GM21529 (cell line): ENCODE results near the gene RYR3.
"Not testable (repeated sequence)": the region's sequence is repeated elsewhere in the genome, so short reads cannot be mapped to it uniquely, and the experiment has no call there.

ENCODE experiments used
- ATAC-seq: cut with Tn5 transposase; IDR thresholded peaks from one replicate; pipeline ENCODE4 v1.9.1; 2021; ENCODE audit not compliant: unreplicated experiment

Gene RYR3

DNA sequence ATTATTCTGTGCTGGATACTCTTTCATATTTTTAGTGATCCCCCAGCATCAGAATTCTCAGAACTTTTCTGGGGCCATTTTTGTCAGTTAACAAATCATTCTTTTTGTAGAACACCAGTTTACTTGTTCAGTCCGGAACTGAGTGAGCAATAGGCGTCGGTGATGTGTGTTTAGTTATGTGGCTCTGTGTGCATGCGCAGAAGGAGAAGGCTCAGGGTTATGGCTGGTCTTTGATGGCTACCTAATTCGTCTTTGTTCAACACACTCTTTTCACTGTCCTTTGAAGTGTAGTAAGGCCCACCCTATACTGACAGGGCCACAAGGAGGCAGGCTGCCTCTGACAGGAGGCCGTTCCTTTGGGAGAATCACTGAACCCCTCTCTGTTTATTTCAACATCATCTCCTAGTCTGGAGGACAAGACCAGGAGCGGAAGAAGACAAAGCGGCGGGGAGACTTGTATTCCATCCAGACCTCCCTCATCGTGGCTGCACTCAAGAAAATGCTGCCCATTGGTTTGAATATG lies 499.4 kb downstream of the RYR3 start:
- no peak for ATAC-seq

DNA sequence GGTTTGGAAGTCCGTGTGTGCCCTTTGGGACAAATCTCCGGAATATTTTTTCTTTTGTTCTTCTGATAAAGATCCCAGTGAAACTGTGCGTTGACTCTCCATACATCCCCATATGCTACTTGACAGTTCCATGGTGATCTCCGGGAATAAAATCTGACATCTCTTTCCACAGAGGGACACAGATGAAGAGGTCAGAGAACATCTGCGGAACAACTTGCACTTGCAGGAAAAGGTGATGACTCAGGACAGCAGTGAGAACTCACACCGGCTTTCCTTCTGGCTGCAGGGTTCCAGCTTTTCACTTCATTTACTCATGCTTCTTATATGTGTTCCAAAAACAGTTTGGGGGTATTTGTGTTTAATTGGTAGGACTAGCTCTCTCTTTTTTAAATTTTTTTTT lies 500.0 kb downstream of the RYR3 start:
- no peak for ATAC-seq

DNA sequence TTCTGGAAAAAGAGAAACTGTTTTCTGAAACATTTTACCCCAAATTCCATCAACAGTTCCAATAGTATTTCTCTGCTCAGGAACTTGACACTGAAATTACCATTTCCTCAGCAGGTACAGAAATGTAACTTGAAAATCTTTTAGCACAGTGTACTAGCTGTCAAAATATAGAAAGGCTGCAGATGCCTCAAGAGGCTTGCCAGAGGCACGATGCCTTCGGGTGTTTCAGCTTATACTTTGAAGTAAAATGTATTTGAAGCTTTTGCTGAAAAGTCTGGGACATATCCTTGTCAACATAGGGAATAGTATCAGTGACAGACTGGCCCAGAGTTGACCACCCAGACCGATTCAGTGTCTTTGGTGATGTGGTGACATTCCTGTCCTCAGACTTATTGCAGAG lies 503.1 kb downstream of the RYR3 start:
- no peak for ATAC-seq

DNA sequence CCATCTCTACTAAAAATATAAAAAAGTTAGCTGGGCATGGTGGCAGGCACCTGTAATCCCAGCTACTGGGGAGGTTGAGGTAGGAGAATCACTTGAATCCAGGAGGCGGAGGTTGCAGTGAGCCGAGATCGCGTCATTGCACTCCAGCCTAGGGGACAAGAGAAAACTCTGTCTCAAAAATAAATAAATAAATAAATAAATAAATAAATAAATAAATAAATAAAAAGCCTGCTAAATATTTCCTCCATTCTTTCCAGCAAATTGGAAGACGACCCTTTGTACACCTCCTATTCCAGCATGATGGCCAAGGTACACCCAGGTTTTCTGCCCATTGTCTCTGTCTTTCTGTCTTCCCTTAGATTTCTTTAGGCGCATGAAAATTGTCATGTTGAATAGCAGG lies 508.7 kb downstream of the RYR3 start:
- ATAC-seq: not testable (repeated sequence)

DNA sequence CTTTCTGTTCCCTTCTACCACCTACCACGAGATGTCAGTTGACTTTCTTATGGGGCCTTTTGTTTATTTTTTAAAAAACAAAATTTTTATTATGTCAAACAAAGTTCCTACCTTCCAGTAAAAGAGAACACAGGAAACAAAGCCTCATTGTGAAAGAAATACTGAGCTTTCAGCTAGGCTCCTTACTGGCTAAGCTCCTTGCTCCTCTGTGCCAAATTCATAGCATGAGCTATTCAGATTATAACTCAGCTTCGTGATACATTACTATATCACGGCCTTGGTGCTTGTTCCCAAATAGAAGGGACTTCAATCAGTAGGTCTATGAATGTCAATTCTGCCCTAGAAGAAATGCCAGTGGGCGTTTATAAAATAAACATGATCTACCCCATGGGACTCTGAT lies 511.7 kb downstream of the RYR3 start:
- no peak for ATAC-seq

DNA sequence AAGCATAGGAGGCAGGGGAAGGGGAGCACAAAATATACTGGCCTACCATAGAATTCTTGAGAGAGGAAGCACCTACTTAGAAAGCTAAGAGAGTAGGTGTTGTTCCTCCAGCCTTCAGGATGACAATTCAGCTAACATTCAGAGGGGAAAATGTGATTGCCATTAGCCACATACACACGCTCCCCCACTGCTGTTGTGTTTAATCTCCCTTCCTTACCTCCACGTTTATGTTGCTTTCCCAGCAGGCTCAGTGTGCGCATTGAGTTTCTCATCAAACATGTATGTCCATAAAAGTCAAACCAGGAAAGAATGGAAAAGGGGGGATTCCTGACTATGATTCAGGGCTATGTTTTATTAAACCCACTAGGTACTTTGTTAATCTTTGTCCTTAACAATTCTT lies 512.4 kb downstream of the RYR3 start:
- no peak for ATAC-seq

DNA sequence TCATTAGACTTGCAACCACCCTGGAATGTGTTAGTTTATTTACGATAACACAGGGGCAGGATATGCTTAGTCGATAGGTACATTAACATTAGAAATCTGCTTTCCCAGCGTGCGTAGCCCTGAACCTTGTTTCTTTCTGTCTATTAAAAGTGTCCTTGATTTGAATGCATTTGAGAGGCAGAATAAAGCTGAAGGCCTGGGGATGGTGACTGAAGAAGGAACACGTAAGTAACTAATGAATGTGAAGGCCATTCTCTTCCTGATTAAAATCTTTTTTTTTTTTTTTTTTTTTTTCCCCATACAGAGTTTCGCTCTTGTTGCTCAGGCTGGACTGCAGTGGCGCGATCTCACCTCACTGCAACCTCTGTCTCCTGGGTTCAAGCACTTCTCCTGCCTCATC lies 514.7 kb downstream of the RYR3 start:
- no peak for ATAC-seq

DNA sequence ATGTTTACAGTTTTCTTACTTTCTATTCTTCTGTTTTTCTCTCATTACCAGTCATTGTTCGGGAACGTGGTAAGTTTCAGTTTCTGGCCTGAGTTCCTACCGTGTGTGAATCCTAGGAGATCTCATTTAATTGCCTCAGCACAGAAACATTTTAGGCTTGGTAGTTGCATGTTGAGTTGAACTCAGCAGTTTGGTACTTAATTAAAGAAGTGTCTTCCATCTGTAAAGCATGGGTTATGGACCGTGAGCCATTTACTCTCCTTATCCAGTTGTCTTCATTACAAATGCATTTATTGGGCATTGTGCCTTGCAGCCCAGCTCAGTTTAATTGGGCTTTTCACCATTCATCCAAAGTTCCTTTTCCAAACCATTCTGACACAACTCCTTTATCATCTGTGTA lies 515.4 kb downstream of the RYR3 start:
- no peak for ATAC-seq

DNA sequence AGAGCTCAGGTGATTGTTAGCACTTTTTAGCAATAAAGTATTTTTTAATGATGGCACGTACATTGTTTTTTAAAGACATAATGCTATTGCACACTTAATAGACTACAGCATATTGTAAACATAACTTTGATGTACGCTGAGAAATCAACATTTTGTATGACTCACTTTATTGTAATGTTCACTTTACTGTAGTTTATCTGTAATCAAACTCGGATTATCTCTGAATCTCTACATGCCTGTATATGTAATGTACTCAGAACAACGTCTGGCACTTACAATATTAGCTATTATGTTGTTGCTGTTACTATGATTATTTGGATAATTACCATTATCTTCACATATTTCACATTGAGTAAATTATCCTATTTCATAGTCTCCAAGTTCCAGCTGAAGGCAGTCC lies 519.6 kb downstream of the RYR3 start:
- no peak for ATAC-seq

DNA sequence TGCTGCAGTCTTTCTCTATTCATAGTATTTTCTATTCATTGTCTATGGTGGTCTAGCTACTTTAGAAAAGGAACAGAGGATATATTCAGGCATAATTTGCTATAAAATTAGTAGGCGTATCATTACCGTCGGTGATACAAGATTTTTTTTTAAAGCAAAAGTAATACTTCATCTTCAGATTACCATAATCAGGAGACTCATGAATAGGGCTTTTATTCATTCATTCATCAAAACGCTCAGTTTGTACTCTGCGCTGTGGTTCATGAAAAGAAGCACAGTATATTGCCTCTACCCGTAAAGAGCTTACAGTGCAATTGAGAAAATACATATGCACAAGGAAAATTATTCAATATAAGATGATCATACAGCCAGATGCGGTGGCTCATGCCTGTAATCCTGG lies 520.9 kb downstream of the RYR3 start:
- ATAC-seq: no peak

DNA sequence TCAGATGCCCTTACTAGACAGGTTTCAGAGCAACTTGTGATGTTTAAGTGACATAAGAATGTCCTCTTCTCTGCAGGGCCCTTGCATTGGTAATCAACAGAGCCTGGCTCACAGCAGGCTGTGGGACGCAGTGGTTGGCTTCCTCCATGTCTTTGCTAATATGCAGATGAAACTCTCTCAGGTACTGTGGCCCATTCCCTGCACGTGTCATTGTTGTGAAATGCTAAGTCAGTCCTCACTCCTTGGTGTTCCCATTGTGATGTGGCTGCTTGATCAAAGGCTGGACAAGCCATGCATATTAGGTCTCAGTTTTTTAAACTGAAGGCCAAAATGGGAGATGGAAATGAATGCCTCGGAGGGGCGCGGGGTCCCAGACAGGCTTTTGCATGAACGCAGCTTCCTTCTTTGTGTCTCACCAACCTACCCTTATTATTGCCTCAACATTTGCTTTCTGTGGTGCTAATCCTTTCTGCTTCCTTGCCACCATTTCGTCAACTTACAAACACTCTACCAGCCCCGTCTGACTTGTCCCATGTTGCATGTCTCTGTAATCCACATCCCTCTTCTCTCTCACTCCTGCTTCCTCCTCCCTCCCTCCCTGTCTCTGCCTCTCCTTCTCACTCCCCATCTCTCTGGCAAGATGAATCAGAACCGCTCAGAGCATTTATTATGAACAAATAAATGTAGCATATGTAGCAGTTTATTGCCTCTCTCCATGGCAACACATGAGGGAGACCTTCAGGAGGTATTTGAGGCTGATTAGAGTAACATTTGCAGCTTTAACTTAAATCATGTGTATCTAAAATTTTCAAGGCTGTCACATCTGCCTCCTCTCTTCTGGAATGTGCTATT lies 524.4 kb downstream of the RYR3 start:
- no peak for ATAC-seq

DNA sequence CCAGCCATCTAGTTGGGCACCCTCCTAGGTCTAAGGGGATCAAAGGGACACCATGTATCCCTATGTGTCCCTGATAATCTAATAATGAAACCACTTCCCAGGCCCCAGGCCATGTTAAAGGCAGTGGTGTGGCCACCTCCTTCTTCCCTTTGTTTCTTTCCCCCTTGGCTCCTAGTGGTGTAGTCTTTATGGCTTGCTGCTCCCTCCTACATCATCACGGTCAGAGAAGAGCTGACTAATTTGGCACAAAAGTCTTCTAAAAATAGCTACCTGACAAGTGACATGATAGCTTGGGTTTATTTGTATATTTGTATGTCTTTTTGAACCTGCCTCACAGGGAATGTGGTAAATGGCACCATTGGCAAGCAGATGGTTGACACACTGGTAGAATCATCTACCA lies 526.5 kb downstream of the RYR3 start:
- ATAC-seq: no peak

DNA sequence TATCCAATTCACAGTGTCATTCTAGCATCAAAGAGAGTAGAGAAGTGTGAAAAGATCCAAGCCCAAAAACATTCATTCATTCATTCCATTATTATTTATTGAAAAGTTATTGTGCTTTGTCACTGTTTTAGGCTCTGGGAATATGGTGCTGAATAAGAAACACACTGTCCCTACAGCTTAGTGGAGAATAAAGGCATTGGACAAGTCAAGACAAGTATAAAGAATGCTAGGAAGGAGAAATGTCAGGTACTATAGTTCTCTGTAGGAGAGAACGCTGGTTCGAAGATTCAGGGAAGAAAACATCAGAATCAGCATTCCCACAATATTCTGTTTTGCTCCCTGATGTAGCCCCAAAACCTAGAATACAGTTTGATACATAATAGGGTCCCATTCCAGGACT lies 528.8 kb downstream of the RYR3 start:
- ATAC-seq: no peak

DNA sequence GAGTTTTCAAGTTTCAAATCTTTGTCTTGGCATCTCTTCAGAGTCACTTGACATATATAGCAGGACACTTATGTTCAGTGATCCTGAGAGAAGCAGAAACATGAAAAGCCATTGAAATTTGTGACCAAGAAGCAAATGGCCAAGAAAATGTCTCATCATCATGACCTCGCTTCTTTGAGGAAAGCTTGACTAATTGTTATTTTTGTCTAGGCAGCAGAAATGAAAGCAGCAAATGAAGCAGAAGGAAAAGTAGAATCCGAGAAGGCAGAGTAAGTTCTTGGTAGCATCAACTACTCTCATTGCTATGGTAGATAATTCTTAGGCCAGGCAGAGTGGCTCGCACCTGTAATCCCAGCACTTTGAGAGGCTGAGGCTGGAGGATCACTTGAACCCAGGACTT lies 529.8 kb downstream of the RYR3 start:
- no peak for ATAC-seq

DNA sequence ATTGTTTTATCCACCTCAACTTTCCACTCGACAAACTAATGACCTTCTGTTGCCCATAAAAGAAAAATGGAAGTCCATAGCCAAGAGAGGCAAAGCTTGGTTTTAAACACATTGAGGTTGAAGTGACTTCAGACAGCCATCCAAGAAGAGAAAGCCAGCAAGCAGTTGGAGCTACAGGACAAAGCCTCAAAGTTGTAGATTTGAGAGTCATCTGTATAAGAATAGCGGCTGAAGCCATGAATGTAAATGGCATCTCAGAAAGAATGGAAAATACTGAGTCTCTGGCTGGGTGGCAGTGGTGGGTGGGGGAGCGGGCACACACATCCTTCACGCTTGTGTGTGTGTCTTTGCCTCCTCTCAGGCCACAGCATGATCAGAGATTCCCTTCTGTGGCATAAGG lies 533.4 kb downstream of the RYR3 start:
- ATAC-seq: no peak

DNA sequence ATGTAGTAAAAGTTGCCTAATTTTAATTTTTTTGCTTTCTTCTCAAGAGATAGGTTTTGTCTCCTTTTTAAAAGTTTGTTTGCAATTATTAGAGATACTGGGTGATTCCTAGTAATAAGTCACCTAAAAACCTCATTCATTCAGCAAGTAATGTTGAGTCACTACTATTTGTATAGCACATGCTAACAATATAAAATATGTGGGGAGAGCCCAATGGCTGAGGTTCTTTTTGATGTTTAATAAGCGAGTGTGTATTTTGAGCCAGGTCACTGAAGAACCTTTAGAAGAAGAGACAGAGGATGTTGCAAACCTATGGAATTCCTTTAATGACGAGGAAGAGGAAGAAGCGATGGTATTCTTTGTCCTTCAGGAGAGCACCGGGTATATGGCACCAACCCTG lies 533.8 kb downstream of the RYR3 start:
- no peak for ATAC-seq

DNA sequence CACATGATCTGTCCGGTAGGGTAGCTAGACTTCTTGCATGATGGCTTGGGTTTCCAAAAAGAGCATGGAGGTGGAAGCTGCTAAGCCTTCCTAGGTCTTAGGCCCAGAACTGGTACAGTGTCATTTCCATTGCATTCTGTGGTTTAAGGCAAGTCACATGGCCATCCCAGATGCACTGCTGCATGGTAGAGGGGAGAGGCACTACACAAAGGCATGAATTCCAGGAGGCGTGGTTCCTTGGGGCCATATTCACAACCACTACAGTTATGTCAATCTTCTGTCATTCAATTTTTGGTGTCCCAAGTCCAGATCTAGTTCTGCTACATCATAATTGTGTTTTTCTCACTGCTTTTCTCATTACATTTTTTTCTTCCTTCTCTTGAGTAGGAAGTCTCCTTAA lies 535.4 kb downstream of the RYR3 start:
- ATAC-seq: no peak

DNA sequence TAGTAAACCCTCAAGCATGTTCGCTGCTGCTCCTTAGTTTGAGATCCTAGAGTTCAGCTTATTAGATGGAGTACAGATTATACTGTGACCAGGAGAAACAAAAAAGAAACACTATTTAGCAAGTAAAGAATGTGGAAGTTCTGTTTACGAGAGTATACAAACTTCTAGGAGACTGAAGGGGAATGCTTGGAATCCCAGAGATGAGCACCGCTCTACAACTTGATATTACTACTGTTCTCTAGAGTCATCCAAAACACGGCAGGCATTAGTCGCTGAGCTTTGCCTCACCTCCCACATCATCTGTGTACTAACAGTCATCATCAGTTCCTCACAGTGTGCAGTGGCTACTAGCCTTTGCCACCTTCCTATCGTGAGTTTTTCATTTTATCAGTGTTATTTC lies 536.1 kb downstream of the RYR3 start:
- no peak for ATAC-seq

DNA sequence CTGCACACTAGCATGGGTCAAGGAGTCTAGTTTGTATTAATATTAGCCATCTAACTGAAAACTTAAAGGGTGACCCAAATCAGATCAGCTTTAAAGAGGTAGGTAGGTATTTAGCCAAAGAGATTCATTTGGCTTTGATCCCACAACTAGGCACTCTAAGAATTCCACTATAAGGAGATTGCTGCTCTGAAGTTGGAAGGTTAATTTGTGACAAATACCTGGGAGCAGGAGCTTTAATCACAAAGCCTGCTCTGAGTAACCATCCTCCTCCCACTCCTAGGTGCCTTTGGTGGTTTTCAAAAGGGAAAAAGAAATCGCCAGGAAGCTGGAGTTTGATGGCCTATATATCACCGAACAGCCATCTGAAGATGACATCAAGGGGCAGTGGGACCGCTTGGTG lies 537.2 kb downstream of the RYR3 start:
- ATAC-seq: no peak

DNA sequence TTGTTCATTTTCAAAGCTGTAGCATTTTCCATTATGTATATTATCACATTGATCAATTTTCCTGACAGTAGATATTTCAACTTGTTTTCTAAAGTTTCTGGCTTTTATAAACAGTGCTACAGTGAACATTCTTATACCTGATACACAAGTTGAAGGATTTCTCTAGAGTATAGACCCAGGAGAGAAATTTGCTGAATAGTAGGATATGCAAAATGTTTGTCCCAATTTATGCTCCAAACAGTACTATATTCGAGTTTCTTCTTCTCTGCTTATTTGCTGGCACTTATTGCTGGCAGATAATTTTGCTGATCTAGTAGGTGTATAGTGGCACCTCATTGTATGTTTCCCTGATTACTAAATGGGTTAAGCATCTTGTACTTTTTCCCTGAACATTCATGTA lies 540.3 kb downstream of the RYR3 start:
- ATAC-seq: no peak

DNA sequence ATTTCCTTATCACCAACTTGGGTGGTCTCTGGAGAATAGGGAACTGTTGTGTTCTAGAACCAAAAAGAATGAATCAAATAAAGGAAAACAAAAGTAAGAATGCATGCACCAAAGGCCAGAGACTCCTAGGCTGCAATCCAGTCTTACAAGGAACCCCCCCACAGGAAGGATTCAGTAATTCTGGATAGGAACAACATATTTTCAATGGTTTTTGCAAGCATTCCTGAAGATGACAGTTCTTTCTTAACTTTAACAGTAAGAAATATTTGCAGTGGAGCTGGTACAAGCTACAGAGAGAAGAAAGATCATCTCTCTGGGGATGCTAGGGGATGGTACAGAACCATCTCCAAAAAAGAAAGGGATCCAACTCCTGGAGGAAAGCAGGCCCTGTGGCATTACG lies 541.3 kb downstream of the RYR3 start:
- ATAC-seq: no peak

DNA sequence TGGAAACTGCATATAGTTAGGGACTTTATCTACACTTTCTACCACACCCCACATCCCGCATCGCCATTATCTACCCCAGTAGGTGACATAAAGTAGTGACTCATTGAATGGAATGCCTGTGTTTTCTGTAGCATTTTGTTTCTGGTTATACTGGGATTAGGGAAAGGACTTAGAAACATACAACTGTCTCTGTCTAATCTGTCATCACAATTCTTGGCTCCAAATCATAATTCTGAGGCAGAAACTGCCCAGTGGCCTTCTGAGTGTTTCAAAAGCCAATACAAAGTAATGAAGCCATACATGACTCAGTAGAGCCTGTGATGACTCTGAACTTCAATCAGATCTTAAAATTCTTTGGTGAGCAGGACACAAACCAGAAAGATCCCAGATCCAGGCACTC lies 541.8 kb downstream of the RYR3 start:
- ATAC-seq: no peak

DNA sequence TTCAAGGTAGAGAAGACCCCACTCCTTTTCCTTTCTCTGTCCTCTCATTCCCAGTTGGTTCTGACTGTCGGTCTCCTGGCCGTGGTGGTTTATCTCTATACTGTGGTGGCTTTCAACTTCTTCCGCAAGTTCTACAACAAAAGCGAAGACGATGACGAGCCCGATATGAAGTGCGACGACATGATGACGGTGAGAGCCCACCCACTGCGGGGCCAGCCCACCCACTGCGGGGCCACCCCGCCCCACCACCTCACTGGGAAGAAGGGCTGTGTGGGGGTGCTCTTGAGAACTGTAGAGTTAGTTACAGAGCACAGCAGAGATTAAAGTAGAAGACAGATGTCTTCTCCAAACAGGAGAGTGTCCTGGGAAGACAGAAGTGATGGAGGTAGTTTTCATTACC lies 547.0 kb downstream of the RYR3 start:
- no peak for ATAC-seq
